Neutrophil (primary cell): ENCODE results near the gene MEGF11.

Source experiments
- H3K27ac ChIP-seq: fragments of 200-600 bp; sonication (generic); 2 replicates; pipeline ENCODE4 v1.5.1; 2016; ENCODE audit warnings: mild to moderate bottlenecking, moderate library complexity
- H3K27me3 ChIP-seq: fragments of 200-600 bp; sonication (generic); 2 replicates; pipeline ENCODE4 v1.6.0; 2016; ENCODE audit warnings: mild to moderate bottlenecking
- H3K36me3 ChIP-seq: fragments of 200-600 bp; sonication (generic); 2 replicates; pipeline ENCODE4 v1.5.1; 2017
- H3K4me1 ChIP-seq, 2 experiments: fragments of 200-600 bp in 1 of 2; sonication (generic) in 1 of 2; 1 replicate in 1 of 2; 2 replicates in 1 of 2; pipeline versions ENCODE4 v1.5.1 to v1.6.1; 2013 to 2016; ENCODE audit warnings: low read depth in 1 of 2, low read length in 1 of 2, mild to moderate bottlenecking in 1 of 2, moderate library complexity in 1 of 2; ENCODE audit not compliant: control insufficient read depth in 1 of 2, insufficient read depth in 1 of 2
- H3K4me3 ChIP-seq, 2 experiments: fragments of 200-600 bp in 1 of 2; sonication (generic) in 1 of 2; 1 replicate in 1 of 2; 2 replicates in 1 of 2; pipeline ENCODE4 v1.5.1; 2013 to 2016; ENCODE audit warnings: low read depth in 1 of 2, low read length in 1 of 2, mild to moderate bottlenecking in 1 of 2, moderate library complexity in 1 of 2
- H3K9me3 ChIP-seq: fragments of 200-600 bp; sonication (generic); 2 replicates; pipeline ENCODE4 v1.5.1; 2016
- TF ChIP-seq, protein P1 (sequence below): fragments of 200-600 bp; sonication (generic); IDR thresholded peaks from 2 replicates; pipeline ENCODE4 v1.5.1; 2016; ENCODE audit warnings: antibody characterized with exemption

MEGF11 gene

GRCh38 chr15:65917936-65918335 lies 335.6 kb downstream of the MEGF11 start:
- Histone ChIP-seq H3K9me3 (no peaks in the 10 kb centered on the region), H3K27ac (no peak overlapping the region), H3K4me1 (no peaks in the 10 kb centered on the region), H3K27me3 (no peaks in the 10 kb centered on the region), H3K4me3 (no peak overlapping the region), H3K36me3 (peaks cover under 1% of the 10 kb centered on the region)
- TF ChIP-seq, protein P1, sequence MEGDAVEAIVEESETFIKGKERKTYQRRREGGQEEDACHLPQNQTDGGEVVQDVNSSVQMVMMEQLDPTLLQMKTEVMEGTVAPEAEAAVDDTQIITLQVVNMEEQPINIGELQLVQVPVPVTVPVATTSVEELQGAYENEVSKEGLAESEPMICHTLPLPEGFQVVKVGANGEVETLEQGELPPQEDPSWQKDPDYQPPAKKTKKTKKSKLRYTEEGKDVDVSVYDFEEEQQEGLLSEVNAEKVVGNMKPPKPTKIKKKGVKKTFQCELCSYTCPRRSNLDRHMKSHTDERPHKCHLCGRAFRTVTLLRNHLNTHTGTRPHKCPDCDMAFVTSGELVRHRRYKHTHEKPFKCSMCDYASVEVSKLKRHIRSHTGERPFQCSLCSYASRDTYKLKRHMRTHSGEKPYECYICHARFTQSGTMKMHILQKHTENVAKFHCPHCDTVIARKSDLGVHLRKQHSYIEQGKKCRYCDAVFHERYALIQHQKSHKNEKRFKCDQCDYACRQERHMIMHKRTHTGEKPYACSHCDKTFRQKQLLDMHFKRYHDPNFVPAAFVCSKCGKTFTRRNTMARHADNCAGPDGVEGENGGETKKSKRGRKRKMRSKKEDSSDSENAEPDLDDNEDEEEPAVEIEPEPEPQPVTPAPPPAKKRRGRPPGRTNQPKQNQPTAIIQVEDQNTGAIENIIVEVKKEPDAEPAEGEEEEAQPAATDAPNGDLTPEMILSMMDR: no peak

DNA sequence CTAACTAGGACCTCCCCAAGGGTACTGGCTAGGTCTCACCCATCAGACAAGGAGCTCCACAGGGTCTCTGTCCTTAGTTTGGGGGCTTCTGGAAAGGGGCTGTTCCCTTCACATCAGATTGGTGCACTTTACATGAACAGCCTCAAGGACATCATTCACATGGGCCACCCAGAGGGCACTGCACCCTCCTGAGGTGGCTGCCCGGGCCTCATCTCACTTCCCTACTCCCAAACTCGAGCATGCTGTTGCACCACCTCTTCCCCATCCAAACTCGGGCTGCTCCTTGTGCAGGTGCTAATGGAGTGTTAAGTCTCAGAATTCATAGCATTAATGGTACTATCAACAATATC lies 336.2 kb downstream of the MEGF11 start:
- TF ChIP-seq, protein P1: no peak
- Histone ChIP-seq H3K27me3 (no peaks in the 10 kb centered on the region), H3K4me3 (no peak overlapping the region), H3K27ac (no peak overlapping the region), H3K4me1 (no peaks in the 10 kb centered on the region), H3K36me3 (peaks cover 6% of the 10 kb centered on the region), H3K9me3 (no peaks in the 10 kb centered on the region)

GRCh38 chr15:65916664-65917406 lies 336.7 kb downstream of the MEGF11 start:
- no peak overlapping the region for H3K4me3 ChIP-seq
- TF ChIP-seq, protein P1: no peak
- no peaks in the 10 kb centered on the region for H3K4me1 ChIP-seq
- no peak overlapping the region for H3K27ac ChIP-seq
- H3K36me3 ChIP-seq: peaks cover 12% of the 10 kb centered on the region
- no peaks in the 10 kb centered on the region for H3K27me3 ChIP-seq
- no peaks in the 10 kb centered on the region for H3K9me3 ChIP-seq

GRCh38 chr15:65916041-65916663 lies 337.4 kb downstream of the MEGF11 start:
- no peak overlapping the region for H3K4me3 ChIP-seq
- H3K36me3 ChIP-seq: peaks cover 19% of the 10 kb centered on the region
- no peaks in the 10 kb centered on the region for H3K27me3 ChIP-seq
- H3K27ac ChIP-seq: no peak overlapping the region
- no peaks in the 10 kb centered on the region for H3K4me1 ChIP-seq
- TF ChIP-seq, protein P1: no peak
- H3K9me3 ChIP-seq: no peaks in the 10 kb centered on the region

GRCh38 chr15:65914981-65915925 lies 338.3 kb downstream of the MEGF11 start:
- peaks cover 28% of the 10 kb centered on the region for H3K36me3 ChIP-seq
- no peaks in the 10 kb centered on the region for H3K4me1 ChIP-seq
- H3K27ac ChIP-seq: no peak overlapping the region
- no peaks in the 10 kb centered on the region for H3K9me3 ChIP-seq
- no peak overlapping the region for H3K4me3 ChIP-seq
- H3K27me3 ChIP-seq: no peaks in the 10 kb centered on the region
- TF ChIP-seq, protein P1: no peak
